NCI-H1436 (cell line): ENCODE measurements around the gene VGF.
"Not testable (repeated sequence)": the region's sequence is repeated elsewhere in the genome, so short reads cannot be mapped to it uniquely, and the experiment has no call there.

Source experiments
- DNase-seq: peaks from one replicate; lab custom pipeline; 2025; lab: John Stamatoyannopoulos, UW

VGF gene

DNA sequence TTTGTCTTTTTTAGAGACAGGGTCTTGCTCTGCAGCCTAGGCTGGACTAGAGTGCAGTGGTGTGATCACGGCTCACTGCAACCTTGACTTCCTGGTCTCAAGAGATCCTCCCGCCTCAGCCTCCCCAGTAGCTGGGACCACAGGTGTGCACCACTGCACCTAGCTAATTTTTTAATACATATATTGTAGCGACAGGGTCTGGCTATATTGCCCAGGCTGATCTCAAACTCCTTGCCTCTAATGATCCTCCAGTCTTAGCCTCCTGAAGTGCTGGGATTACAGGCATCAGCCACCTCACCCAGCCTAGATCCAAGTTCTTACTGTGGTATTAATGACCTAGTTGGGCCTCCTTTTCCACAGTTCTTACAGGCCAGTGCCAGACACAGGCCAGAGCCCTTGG, 50.2 kb downstream of the VGF start:
- no peak for DNase-seq

DNA sequence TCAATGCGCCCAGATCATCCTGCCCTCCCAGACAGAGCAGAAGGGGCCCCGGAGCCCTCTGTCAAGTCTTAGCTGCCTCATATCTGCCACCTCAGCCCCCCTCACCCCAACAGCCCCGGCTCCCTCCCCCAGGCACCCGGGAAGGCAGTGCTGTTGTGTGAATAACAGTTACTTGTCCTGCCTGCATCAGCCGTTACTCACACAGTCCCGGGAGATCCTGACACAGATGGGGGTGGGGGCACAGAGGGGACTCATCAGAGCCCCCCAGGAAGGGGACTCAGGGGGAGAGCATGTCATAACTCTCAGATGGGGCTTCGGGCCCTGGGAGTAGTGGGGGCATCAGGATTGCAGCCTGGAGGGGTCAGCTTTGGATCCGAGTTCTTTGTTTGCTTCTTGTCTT, 50.9 kb downstream of the VGF start:
- no peak for DNase-seq

DNA sequence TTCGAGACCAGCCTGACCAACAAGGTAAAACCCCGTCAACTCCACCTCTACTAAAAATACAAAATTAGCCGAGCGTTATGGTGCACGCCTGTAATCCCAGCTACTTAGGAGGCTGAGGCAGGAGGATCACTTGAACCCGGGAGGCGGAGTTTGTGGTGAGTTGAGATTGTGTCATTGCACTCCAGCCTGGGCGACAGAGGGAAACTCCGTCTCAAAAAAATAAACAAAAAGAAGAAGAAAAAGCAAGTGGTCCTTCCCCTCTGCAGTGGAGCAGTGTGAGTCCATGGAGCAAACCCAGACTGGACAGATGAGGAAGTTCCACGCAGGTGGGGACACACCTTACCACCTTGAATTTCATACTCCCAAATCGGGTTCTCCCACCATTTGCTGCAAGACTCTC, 51.5 kb downstream of the VGF start:
- no peak for DNase-seq

- DNase-seq: not testable (repeated sequence)
Measured at GRCh38 chr7:101113140-101113539, 52.2 kb downstream of the VGF start.
